ENCODE data around the gene CLCN4.

DNA sequence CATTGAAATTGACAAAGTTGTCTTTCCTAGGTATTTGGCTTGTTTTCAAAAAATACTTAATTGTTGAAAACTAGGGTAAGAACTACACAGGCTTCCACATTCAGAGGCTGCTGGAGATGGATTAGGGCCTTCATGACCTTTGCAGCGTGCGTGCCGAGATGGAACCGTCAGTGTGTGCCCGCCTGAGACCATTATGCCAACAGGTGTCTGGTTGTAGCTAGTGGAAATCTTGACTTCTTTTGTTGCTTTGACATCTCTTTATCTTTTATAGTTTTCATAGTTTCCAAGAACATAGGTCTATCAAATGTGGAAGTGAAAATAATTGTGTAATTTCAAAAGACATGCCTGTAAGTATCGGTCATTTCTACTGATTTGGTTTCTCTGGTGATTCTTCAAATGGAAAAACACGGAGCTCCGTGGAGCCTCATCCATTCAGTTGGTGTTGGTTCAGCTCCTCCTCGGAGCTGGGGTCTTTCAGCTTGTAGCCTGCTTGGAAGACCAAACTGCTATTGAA lies 38.9 kb upstream of the CLCN4 start:
- TF ChIP-seq CTCF (IDR thresholded peaks at IDR 0.05 in 8 of 11, conservative IDR thresholded peaks at IDR 0.05 in 3 of 11): no peak
- TF ChIP-seq POLR2AphosphoS5 (IDR thresholded peaks at IDR 0.05): no peak
